ENCODE data around the gene CHERP. TPM values are rescaled to one million over a fixed set of nuclear protein-coding genes. Genes with fewer than 3 reads are reported as not detected.

The CHERP gene
- total and polyA plus RNA-seq, 2 of the 13 experiments (the other 11 are each of a cell fraction or from before 2014, with no cell fraction given): 4.3 to 5.4 TPM

GRCh38 chr19:16542045-16542909 lies at the start of gene CHERP (continued):
- TF ChIP-seq HMGA1 (CRISPR knock-in tag; conservative IDR thresholded peaks at IDR 0.05) (no peak), ZBTB25 (CRISPR knock-in tag; IDR thresholded peaks at IDR 0.05) (peak; percentile 85), DNMT1 (CRISPR knock-in tag; IDR thresholded peaks at IDR 0.05) (no peak), ZNF703 (CRISPR knock-in tag; IDR thresholded peaks at IDR 0.05; ENCODE audit: borderline replicate concordance) (no peak; the same call in 1 of the 2 replicates), HOXD1 (CRISPR knock-in tag; IDR thresholded peaks at IDR 0.05) (peak; percentile 25; the same call in 1 of the 2 replicates), HMG20A (CRISPR knock-in tag; IDR thresholded peaks at IDR 0.05; ENCODE audit: borderline replicate concordance) (no peak), HOXA9 (CRISPR knock-in tag; IDR thresholded peaks at IDR 0.05; ENCODE audit: borderline replicate concordance) (no peak), GZF1 (CRISPR knock-in tag; IDR thresholded peaks at IDR 0.05) (0 out of 2 replicates have a peak, but pooled peaks have one; percentile 74), SIN3A (IDR thresholded peaks at IDR 0.05; ENCODE audit: borderline replicate concordance, low read depth, low read length) (0 out of 2 replicates have a peak, but pooled peaks have one; percentile 67), POLR2AphosphoS5 (IDR thresholded peaks at IDR 0.05; ENCODE audit: low read depth, low read length) (peak; percentile 94), BORCS8-MEF2B (CRISPR knock-in tag; IDR thresholded peaks at IDR 0.05) (peak; percentile 93), DRAP1 (CRISPR knock-in tag; IDR thresholded peaks at IDR 0.05) (peak; percentile 64; the same call in 1 of the 2 replicates), TEAD2 (CRISPR knock-in tag; IDR thresholded peaks at IDR 0.05) (no peak), BATF2 (CRISPR knock-in tag; IDR thresholded peaks at IDR 0.05) (0 out of 2 replicates have a peak, but pooled peaks have one; percentile 12), ZNF780A (CRISPR knock-in tag; IDR thresholded peaks at IDR 0.05) (no peak), ZNF251 (CRISPR knock-in tag; IDR thresholded peaks at IDR 0.05) (no peak)
- TF ChIP-seq, protein P1, sequence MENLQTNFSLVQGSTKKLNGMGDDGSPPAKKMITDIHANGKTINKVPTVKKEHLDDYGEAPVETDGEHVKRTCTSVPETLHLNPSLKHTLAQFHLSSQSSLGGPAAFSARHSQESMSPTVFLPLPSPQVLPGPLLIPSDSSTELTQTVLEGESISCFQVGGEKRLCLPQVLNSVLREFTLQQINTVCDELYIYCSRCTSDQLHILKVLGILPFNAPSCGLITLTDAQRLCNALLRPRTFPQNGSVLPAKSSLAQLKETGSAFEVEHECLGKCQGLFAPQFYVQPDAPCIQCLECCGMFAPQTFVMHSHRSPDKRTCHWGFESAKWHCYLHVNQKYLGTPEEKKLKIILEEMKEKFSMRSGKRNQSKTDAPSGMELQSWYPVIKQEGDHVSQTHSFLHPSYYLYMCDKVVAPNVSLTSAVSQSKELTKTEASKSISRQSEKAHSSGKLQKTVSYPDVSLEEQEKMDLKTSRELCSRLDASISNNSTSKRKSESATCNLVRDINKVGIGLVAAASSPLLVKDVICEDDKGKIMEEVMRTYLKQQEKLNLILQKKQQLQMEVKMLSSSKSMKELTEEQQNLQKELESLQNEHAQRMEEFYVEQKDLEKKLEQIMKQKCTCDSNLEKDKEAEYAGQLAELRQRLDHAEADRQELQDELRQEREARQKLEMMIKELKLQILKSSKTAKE (CRISPR knock-in tag; IDR thresholded peaks at IDR 0.05; ENCODE audit: borderline replicate concordance): no peak
- TF ChIP-seq, protein P2, sequence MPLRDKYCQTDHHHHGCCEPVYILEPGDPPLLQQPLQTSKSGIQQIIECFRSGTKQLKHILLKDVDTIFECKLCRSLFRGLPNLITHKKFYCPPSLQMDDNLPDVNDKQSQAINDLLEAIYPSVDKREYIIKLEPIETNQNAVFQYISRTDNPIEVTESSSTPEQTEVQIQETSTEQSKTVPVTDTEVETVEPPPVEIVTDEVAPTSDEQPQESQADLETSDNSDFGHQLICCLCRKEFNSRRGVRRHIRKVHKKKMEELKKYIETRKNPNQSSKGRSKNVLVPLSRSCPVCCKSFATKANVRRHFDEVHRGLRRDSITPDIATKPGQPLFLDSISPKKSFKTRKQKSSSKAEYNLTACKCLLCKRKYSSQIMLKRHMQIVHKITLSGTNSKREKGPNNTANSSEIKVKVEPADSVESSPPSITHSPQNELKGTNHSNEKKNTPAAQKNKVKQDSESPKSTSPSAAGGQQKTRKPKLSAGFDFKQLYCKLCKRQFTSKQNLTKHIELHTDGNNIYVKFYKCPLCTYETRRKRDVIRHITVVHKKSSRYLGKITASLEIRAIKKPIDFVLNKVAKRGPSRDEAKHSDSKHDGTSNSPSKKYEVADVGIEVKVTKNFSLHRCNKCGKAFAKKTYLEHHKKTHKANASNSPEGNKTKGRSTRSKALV (CRISPR knock-in tag; IDR thresholded peaks at IDR 0.05): peak; percentile 77; the same call in 1 of the 2 replicates
- TF ChIP-seq, protein P3, sequence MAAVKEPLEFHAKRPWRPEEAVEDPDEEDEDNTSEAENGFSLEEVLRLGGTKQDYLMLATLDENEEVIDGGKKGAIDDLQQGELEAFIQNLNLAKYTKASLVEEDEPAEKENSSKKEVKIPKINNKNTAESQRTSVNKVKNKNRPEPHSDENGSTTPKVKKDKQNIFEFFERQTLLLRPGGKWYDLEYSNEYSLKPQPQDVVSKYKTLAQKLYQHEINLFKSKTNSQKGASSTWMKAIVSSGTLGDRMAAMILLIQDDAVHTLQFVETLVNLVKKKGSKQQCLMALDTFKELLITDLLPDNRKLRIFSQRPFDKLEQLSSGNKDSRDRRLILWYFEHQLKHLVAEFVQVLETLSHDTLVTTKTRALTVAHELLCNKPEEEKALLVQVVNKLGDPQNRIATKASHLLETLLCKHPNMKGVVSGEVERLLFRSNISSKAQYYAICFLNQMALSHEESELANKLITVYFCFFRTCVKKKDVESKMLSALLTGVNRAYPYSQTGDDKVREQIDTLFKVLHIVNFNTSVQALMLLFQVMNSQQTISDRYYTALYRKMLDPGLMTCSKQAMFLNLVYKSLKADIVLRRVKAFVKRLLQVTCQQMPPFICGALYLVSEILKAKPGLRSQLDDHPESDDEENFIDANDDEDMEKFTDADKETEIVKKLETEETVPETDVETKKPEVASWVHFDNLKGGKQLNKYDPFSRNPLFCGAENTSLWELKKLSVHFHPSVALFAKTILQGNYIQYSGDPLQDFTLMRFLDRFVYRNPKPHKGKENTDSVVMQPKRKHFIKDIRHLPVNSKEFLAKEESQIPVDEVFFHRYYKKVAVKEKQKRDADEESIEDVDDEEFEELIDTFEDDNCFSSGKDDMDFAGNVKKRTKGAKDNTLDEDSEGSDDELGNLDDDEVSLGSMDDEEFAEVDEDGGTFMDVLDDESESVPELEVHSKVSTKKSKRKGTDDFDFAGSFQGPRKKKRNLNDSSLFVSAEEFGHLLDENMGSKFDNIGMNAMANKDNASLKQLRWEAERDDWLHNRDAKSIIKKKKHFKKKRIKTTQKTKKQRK (IDR thresholded peaks at IDR 0.05; ENCODE audit: low read length): no peak

Measured in HepG2 (cell line).